ENCODE measurements around the gene WLS. TPM values are rescaled to one million over a fixed set of nuclear protein-coding genes. Genes with fewer than 3 reads are reported as not detected.

WLS gene
- total RNA-seq, 2 experiments from 2014 or later: 0.22 to 0.52 TPM

DNA sequence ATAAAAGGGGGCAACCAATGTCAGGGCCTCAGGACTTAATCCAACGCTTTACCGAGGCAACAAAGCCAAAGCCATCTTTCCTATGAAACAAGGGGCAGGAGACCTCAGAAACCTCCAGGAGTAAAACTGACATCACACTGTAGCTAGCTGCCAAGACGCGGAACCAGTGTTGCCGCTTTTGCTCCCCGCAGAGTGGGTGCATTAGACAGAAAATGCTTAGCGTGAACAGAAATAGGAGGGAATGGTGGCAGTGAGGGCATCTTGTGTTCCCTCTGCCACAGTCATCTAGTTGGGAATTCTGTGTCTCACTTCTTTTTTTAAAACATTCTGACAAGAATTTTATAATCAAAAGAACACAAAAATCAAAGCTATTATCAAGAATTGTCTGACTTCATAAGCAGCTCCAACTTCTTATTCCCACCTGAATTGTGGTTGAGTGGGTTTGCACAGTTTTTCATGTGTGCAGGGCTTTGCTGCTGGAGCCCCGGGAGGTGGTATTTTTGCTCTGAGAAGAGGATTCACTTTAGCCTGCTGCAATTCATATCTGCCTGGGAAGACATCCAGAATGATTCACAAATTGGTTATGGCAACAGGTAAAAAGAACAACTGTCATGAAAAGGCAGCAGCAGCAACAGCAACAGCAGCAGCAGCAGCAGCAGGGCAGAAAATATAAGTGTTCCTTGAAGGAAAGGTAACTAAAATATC, 99.7 kb downstream of the WLS start:
- no peaks in the 10 kb centered on the region for H3K27me3 ChIP-seq (ENCODE audit: control insufficient read depth in 1 of 2, insufficient read depth in 2 of 2, low read length in 2 of 2)

DNA sequence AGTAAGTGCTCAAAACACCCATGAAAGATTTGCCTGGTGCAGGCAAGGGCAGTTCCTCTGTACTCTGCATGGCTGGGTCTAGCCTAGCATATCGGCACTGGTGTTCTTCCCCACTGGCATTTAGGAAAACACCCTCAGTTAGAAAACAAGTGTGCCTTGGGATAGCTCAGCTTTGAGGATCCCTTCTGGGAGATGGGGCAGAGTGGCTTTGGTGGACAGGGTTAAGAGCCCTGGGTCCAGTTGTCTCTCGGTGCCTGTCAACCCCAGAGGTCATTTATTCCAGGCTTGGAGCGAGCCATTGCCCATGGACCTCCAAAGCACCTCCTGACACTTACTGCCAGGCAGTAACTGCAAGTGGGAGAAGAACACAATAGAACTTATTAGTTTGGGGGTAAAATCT, 101.1 kb downstream of the WLS start:
- TF ChIP-seq, protein P1, sequence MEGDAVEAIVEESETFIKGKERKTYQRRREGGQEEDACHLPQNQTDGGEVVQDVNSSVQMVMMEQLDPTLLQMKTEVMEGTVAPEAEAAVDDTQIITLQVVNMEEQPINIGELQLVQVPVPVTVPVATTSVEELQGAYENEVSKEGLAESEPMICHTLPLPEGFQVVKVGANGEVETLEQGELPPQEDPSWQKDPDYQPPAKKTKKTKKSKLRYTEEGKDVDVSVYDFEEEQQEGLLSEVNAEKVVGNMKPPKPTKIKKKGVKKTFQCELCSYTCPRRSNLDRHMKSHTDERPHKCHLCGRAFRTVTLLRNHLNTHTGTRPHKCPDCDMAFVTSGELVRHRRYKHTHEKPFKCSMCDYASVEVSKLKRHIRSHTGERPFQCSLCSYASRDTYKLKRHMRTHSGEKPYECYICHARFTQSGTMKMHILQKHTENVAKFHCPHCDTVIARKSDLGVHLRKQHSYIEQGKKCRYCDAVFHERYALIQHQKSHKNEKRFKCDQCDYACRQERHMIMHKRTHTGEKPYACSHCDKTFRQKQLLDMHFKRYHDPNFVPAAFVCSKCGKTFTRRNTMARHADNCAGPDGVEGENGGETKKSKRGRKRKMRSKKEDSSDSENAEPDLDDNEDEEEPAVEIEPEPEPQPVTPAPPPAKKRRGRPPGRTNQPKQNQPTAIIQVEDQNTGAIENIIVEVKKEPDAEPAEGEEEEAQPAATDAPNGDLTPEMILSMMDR (IDR thresholded peaks at IDR 0.05): no peak
- Mint-ChIP-seq H3K9me3 (no peaks in the 10 kb centered on the region), H3K27me3 (peaks cover 5% of the 10 kb centered on the region), H3K36me3 (ENCODE audit: low read depth) (no peaks in the 10 kb centered on the region), H3K4me1 (ENCODE audit: low read depth) (no peaks in the 10 kb centered on the region), H3K27ac (no peak overlapping the region), H3K4me3 (no peak overlapping the region)
- no peaks in the 10 kb centered on the region for H3K9me3 ChIP-seq (ENCODE audit: control insufficient read depth in 1 of 2, insufficient read depth in 1 of 2, low read length in 2 of 2)
- H3K36me3 ChIP-seq (ENCODE audit: insufficient read depth, low read length): no peaks in the 10 kb centered on the region
- no peaks in the 10 kb centered on the region for H3K27me3 ChIP-seq (ENCODE audit: control insufficient read depth in 1 of 2, insufficient read depth in 2 of 2, low read length in 2 of 2)
- ATAC-seq (ENCODE audit: poor library complexity) (no peak), DNase-seq (no peak)
- H3K4me1 ChIP-seq (ENCODE audit: insufficient read depth, low read length): no peaks in the 10 kb centered on the region
- no peak overlapping the region for H3K27ac ChIP-seq (ENCODE audit: low read depth in 1 of 2, low read length in 2 of 2)
- POLR2A ChIA-PET: no interaction called here
- intact Hi-C loops (cut with DNase I, micrococcal nuclease): no loop called here
- H3K4me3 ChIP-seq (ENCODE audit: low read length): no peak overlapping the region
- CTCF ChIA-PET: no interaction called here

More for the DNA sequence above, 99.7 kb downstream of the WLS start:
- Mint-ChIP-seq H3K4me3 (no peak overlapping the region), H3K4me1 (ENCODE audit: low read depth) (no peaks in the 10 kb centered on the region), H3K27ac (no peak overlapping the region), H3K36me3 (ENCODE audit: low read depth) (no peaks in the 10 kb centered on the region), H3K27me3 (peaks cover 5% of the 10 kb centered on the region), H3K9me3 (no peaks in the 10 kb centered on the region)
- POLR2A ChIA-PET: no interaction called here
- TF ChIP-seq, protein P1 (IDR thresholded peaks at IDR 0.05): no peak
- Histone ChIP-seq H3K36me3 (ENCODE audit: insufficient read depth, low read length) (no peaks in the 10 kb centered on the region), H3K4me1 (ENCODE audit: insufficient read depth, low read length) (no peaks in the 10 kb centered on the region), H3K4me3 (ENCODE audit: low read length) (no peak overlapping the region), H3K9me3 (ENCODE audit: control insufficient read depth in 1 of 2, insufficient read depth in 1 of 2, low read length in 2 of 2) (no peaks in the 10 kb centered on the region), H3K27ac (ENCODE audit: low read depth in 1 of 2, low read length in 2 of 2) (no peak overlapping the region)
- CTCF ChIA-PET: no interaction called here
- DNase-seq: no peak
- intact Hi-C loops (cut with DNase I, micrococcal nuclease): no loop called here
- ATAC-seq (ENCODE audit: poor library complexity): no peak

DNA sequence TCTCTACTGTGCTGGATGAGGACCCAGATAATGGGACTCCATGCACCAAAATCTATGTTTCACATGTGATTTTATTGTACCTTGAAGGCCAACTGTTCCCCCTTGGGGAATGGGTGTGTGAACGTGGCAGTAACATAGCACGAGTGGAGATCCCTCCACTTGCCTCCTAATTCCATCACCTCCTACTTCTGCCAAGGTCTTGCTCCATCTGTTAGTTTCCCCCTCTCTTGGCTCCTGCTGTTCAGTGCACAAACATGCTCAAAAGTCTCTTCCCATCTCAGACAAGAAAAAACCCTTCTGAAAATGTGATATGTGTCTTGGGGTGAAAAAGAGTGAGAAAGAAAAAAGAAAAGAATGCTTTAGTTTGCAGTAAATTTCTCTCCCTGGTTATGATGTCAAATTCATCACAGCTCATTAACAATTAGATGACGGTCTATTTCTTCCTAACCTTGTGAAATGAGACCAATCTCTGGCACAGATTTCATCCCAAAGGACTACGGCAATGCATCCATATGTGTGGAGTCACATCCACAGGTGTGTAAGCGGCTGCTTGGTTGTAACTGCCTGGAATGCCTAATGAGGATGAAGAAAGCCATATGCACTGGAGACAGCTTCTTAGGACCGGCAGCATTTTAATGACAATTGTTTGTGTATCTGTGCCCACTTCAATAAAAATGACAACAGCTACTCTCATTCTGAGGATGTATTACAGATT, 102.6 kb downstream of the WLS start:
- H3K4me1 Mint-ChIP-seq (ENCODE audit: low read depth): no peaks in the 10 kb centered on the region
- Histone ChIP-seq H3K36me3 (ENCODE audit: insufficient read depth, low read length) (no peaks in the 10 kb centered on the region), H3K4me1 (ENCODE audit: insufficient read depth, low read length) (no peaks in the 10 kb centered on the region), H3K9me3 (ENCODE audit: control insufficient read depth in 1 of 2, insufficient read depth in 1 of 2, low read length in 2 of 2) (no peaks in the 10 kb centered on the region), H3K27me3 (ENCODE audit: control insufficient read depth in 1 of 2, insufficient read depth in 2 of 2, low read length in 2 of 2) (no peaks in the 10 kb centered on the region), H3K27ac (ENCODE audit: low read depth in 1 of 2, low read length in 2 of 2) (no peak overlapping the region), H3K4me3 (ENCODE audit: low read length) (no peak overlapping the region)
- POLR2A ChIA-PET: interaction anchor here (0.8 kb wide), 1 partner anchor 962 kb away, joined by 4 read pairs; no protein-coding TSS in a partner anchor
- H3K36me3 Mint-ChIP-seq (ENCODE audit: low read depth): no peaks in the 10 kb centered on the region
- H3K4me3 Mint-ChIP-seq: no peak overlapping the region
- DNase-seq: no peak
- no peak overlapping the region for H3K27ac Mint-ChIP-seq
- no peak for ATAC-seq (ENCODE audit: poor library complexity)
- H3K9me3 Mint-ChIP-seq: no peaks in the 10 kb centered on the region
- TF ChIP-seq, protein P1 (IDR thresholded peaks at IDR 0.05): no peak
- CTCF ChIA-PET: interaction anchor here (2.2 kb wide), 1 partner anchor 13 kb away, joined by 5 read pairs; no protein-coding TSS in a partner anchor
- intact Hi-C loops (cut with DNase I, micrococcal nuclease): loop anchor here in 1 of 2 experiments (10.0 kb wide), 1 partner anchor 1615 kb away; no protein-coding TSS in a partner anchor
- peaks cover 5% of the 10 kb centered on the region for H3K27me3 Mint-ChIP-seq

Measured in CD4-positive, alpha-beta T cell (primary cell).